Choroid plexus epithelial cell (primary cell): ENCODE measurements around the gene LDLR.
"Not testable (repeated sequence)": the region's sequence is repeated elsewhere in the genome, so short reads cannot be mapped to it uniquely, and the experiment has no call there.

ENCODE experiments used
- DNase-seq: peaks from one replicate; pipeline ENCODE4 v3.0.0-alpha.2; 2010; ENCODE audit warnings: low read depth
- H3K4me3 ChIP-seq: 2 replicates; pipeline ENCODE4 v1.5.1; 2011; ENCODE audit warnings: low read depth, mild to moderate bottlenecking, control low read depth, low read length, moderate library complexity
- CTCF ChIP-seq: conservative IDR thresholded peaks from 2 replicates; pipeline ENCODE4 v1.5.1; 2011; ENCODE audit warnings: low read depth, mild to moderate bottlenecking, control low read depth, inconsistent platforms, low read length, moderate library complexity

The LDLR gene

GRCh38 chr19:11180346-11180745 is 91.1 kb downstream of the LDLR start:
- DNase-seq: no peak
- H3K4me3 ChIP-seq: no peak overlapping the region
- no peak for TF ChIP-seq CTCF

GRCh38 chr19:11180975-11181374 is 91.7 kb downstream of the LDLR start:
- not testable (repeated sequence) for H3K4me3 ChIP-seq

GRCh38 chr19:11181488-11181887 is 92.2 kb downstream of the LDLR start:
- DNase-seq: no peak
- no peak for TF ChIP-seq CTCF
- no peak overlapping the region for H3K4me3 ChIP-seq

More at GRCh38 chr19:11180975-11181374, 91.7 kb downstream of the LDLR start:
- not testable (repeated sequence) for DNase-seq
